A549 (cell line): ENCODE measurements around the gene SCUBE3.

ENCODE experiments used
- CTCF ChIP-seq: fragments of >200 bp; sonication (Bioruptor Twin); formaldehyde crosslinking; IDR thresholded peaks from 3 replicates; pipeline ENCODE4 v1.5.1; 2016
- PBX3 ChIP-seq: IDR thresholded peaks from 2 replicates; pipeline ENCODE4 v1.6.1; 2012
- RAD21 ChIP-seq, 2 experiments: fragments of >200 bp in 1 of 2; sonication (Bioruptor Twin) in 1 of 2; formaldehyde crosslinking in 1 of 2; IDR thresholded peaks in 1 of 2; conservative IDR thresholded peaks in 1 of 2; 2 replicates in 1 of 2; 3 replicates in 1 of 2; pipeline ENCODE4 v1.6.1; 2012 to 2018; ENCODE audit warnings: inconsistent platforms in 1 of 2

- TF ChIP-seq PBX3: no peak
- TF ChIP-seq CTCF: no peak
- TF ChIP-seq RAD21 (conservative IDR thresholded peaks at IDR 0.05 in 1 of 2, IDR thresholded peaks at IDR 0.05 in 1 of 2): no peak
These were observed 47.2 kb upstream of the SCUBE3 start for GRCh38 chr6:35166520-35166919.
